ENCODE results near the gene ITPKC. TPM values are rescaled to one million over a fixed set of nuclear protein-coding genes. Genes with fewer than 3 reads are reported as not detected.
"Not testable (repeated sequence)": the region's sequence is repeated elsewhere in the genome, so short reads cannot be mapped to it uniquely, and the experiment has no call there.

Gene ITPKC
- total RNA-seq, 2 experiments from 2014 or later, result 5.5 to 6.5 TPM

DNA sequence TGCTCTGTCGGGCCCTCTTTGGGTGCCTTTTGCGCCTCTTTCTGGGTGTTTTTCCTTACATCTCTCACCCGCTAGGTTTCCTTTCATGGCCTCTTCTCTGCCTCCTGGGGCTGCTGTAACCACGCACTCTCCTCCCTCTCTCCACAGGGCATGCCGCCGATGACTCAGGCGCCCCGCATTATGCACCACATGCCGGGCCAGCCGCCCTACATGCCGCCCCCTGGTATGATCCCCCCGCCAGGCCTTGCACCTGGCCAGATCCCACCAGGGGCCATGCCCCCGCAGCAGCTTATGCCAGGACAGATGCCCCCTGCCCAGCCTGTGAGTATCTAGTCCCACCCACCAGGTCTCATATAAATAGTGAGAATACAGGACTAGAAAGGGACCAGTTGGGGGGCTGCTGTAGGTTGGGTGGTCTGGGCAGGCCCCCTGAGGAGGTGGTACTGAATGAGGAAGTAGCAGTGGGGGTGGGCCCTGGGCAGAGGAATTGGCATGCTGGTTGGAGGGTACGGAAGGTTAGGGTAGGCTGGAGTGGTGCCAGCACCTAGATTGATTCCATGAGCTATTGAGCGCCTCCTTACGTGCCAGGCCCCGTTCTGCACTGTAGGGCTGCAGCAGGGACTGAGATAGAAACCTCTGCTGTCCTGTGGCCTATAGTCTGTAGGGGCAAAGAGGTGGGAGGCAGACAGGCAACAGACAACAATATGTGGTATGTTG is 46.0 kb downstream of the ITPKC start:
- intact Hi-C loops (cut with micrococcal nuclease; ENCODE audit: unreplicated experiment), result no loop called here
- peaks cover 100% of the 10 kb centered on the region for H3K36me3 ChIP-seq (ENCODE audit: insufficient read depth, low read length)

DNA sequence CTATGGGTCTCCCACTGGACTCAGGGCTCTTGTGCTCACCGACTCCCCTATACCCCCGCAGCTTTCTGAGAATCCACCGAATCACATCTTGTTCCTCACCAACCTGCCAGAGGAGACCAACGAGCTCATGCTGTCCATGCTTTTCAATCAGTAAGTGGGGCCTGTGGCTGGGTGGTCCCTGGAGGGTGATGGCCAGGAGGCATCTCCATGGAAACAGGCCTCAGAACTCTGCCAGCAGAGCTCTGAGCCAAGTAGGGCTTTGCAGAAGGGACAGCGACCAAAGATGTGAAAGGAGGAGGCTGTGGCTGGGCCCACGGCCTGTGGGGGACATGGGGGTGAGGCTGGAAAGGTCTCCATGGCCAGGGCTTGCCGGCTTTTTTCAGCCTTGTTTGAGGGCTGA is 46.6 kb downstream of the ITPKC start:
- POLR2A ChIA-PET, result no interaction called here
- no peaks in the 10 kb centered on the region; the same call in 1 of the 2 replicates for H4K20me1 ChIP-seq (ENCODE audit: insufficient read depth, low read length)
- no peak overlapping the region for H3K4me3 ChIP-seq (ENCODE audit: low read depth, low read length, poor library complexity, severe bottlenecking)
- peaks cover 96% of the 10 kb centered on the region for H3K36me3 ChIP-seq (ENCODE audit: insufficient read depth, low read length)
- no peaks in the 10 kb centered on the region for H3K9me2 ChIP-seq (ENCODE audit: insufficient read depth, low read length)
- CTCF ChIA-PET (ENCODE audit: unreplicated experiment), result no interaction called here
- H2AFZ ChIP-seq (ENCODE audit: low read length), result no peak overlapping the region
- intact Hi-C loops (cut with micrococcal nuclease; ENCODE audit: unreplicated experiment), result no loop called here
- no peak for TF ChIP-seq EZH2phosphoT487 (IDR thresholded peaks at IDR 0.05; ENCODE audit: borderline replicate concordance, low read depth, low read length)
- TF ChIP-seq, protein P1, sequence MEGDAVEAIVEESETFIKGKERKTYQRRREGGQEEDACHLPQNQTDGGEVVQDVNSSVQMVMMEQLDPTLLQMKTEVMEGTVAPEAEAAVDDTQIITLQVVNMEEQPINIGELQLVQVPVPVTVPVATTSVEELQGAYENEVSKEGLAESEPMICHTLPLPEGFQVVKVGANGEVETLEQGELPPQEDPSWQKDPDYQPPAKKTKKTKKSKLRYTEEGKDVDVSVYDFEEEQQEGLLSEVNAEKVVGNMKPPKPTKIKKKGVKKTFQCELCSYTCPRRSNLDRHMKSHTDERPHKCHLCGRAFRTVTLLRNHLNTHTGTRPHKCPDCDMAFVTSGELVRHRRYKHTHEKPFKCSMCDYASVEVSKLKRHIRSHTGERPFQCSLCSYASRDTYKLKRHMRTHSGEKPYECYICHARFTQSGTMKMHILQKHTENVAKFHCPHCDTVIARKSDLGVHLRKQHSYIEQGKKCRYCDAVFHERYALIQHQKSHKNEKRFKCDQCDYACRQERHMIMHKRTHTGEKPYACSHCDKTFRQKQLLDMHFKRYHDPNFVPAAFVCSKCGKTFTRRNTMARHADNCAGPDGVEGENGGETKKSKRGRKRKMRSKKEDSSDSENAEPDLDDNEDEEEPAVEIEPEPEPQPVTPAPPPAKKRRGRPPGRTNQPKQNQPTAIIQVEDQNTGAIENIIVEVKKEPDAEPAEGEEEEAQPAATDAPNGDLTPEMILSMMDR (conservative IDR thresholded peaks at IDR 0.05; ENCODE audit: low read length), result no peak
- H3K4me1 ChIP-seq (ENCODE audit: insufficient read depth, low read length, poor library complexity, severe bottlenecking), result no peaks in the 10 kb centered on the region
- no peaks in the 10 kb centered on the region for H3K9me3 ChIP-seq (ENCODE audit: low read length)
- no TSS peak for BruUV-seq (replicated peaks)
- no peak for DNase-seq (ENCODE audit: low spot score)
- H3K79me2 ChIP-seq (ENCODE audit: insufficient read depth, low read depth, low read length), result peaks cover 16% of the 10 kb centered on the region
- H3K4me2 ChIP-seq (ENCODE audit: low read length), result no peak overlapping the region
- H3K27ac ChIP-seq (ENCODE audit: low read depth, low read length, poor library complexity, severe bottlenecking), result no peak overlapping the region

More for the DNA sequence above, 46.0 kb downstream of the ITPKC start:
- Histone ChIP-seq H3K27ac (ENCODE audit: low read depth, low read length, poor library complexity, severe bottlenecking) (no peak overlapping the region), H3K79me2 (ENCODE audit: insufficient read depth, low read depth, low read length) (peaks cover 22% of the 10 kb centered on the region), H3K4me2 (ENCODE audit: low read length) (no peak overlapping the region), H3K4me3 (ENCODE audit: low read depth, low read length, poor library complexity, severe bottlenecking) (no peak overlapping the region), H4K20me1 (ENCODE audit: insufficient read depth, low read length) (no peaks in the 10 kb centered on the region; the same call in 1 of the 2 replicates), H3K4me1 (ENCODE audit: insufficient read depth, low read length, poor library complexity, severe bottlenecking) (no peaks in the 10 kb centered on the region), H3K9me3 (ENCODE audit: low read length) (no peaks in the 10 kb centered on the region), H2AFZ (ENCODE audit: low read length) (no peak overlapping the region), H3K9me2 (ENCODE audit: insufficient read depth, low read length) (no peaks in the 10 kb centered on the region)
- BruUV-seq (replicated peaks), result no TSS peak
- no peak for DNase-seq (ENCODE audit: low spot score)
- ChIA-PET POLR2A (no interaction called here), CTCF (ENCODE audit: unreplicated experiment) (no interaction called here)
- TF ChIP-seq EZH2phosphoT487 (IDR thresholded peaks at IDR 0.05; ENCODE audit: borderline replicate concordance, low read depth, low read length), result no peak
- TF ChIP-seq, protein P1 (conservative IDR thresholded peaks at IDR 0.05; ENCODE audit: low read length), result no peak

DNA sequence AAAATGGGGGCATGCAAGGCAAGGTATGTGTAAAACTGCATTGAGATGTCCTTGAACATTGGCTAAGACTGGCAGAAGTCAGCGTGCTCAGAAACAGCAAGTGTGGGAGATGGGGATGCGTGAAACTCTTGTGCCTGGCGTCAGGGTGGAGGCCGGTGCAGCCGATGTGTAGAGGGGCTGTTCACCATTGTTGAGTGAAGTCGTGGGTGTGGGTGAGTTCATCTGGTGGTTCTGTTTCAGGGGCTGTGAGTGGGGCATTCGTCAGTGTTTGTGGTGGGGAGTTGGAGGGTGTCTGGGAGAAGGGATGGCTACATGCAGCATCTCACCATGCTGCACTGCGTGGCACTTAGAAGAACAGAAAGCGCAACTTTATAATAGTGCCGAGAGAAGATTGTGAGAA is 47.1 kb downstream of the ITPKC start:
- TF ChIP-seq, protein P1 (conservative IDR thresholded peaks at IDR 0.05; ENCODE audit: low read length), result no peak
- no peak for TF ChIP-seq EZH2phosphoT487 (IDR thresholded peaks at IDR 0.05; ENCODE audit: borderline replicate concordance, low read depth, low read length)
- intact Hi-C loops (cut with micrococcal nuclease; ENCODE audit: unreplicated experiment), result no loop called here
- BruUV-seq (replicated peaks), result no TSS peak
- Histone ChIP-seq H3K27ac (ENCODE audit: low read depth, low read length, poor library complexity, severe bottlenecking) (no peak overlapping the region), H3K36me3 (ENCODE audit: insufficient read depth, low read length) (peaks cover 96% of the 10 kb centered on the region), H3K4me3 (ENCODE audit: low read depth, low read length, poor library complexity, severe bottlenecking) (no peak overlapping the region), H3K4me2 (ENCODE audit: low read length) (no peak overlapping the region), H3K9me2 (ENCODE audit: insufficient read depth, low read length) (no peaks in the 10 kb centered on the region), H2AFZ (ENCODE audit: low read length) (no peak overlapping the region), H3K4me1 (ENCODE audit: insufficient read depth, low read length, poor library complexity, severe bottlenecking) (no peaks in the 10 kb centered on the region), H3K79me2 (ENCODE audit: insufficient read depth, low read depth, low read length) (peaks cover 15% of the 10 kb centered on the region; the same call in 1 of the 2 replicates), H4K20me1 (ENCODE audit: insufficient read depth, low read length) (no peaks in the 10 kb centered on the region; the same call in 1 of the 2 replicates), H3K9me3 (ENCODE audit: low read length) (no peaks in the 10 kb centered on the region)
- DNase-seq (ENCODE audit: low spot score), result no peak
- CTCF ChIA-PET (ENCODE audit: unreplicated experiment), result no interaction called here
- POLR2A ChIA-PET, result no interaction called here

DNA sequence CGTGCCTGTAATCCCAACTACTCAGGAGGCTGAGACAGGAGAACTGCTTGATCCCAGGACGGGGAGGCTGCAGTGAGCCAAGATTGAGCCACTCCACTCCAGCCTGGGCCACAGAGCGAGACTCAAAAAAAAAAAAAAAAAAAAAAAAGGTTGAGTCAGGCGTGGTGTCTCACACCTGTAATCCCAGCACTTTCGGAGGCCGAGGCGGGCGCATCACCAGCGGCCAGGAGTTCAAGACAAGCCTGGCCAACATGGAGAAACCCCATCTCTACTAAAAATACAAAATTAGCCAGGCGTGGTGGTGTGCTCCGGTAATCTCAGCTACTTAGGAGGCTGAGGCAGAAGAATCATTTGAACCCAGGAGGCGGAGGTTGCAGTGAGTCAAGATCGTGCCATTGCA is 49.5 kb downstream of the ITPKC start:
- H3K9me3 ChIP-seq (ENCODE audit: low read length); H4K20me1 ChIP-seq (ENCODE audit: insufficient read depth, low read length); H3K79me2 ChIP-seq (ENCODE audit: insufficient read depth, low read depth, low read length); DNase-seq (ENCODE audit: low spot score); H3K27ac ChIP-seq (ENCODE audit: low read depth, low read length, poor library complexity, severe bottlenecking); CTCF ChIA-PET (ENCODE audit: unreplicated experiment); H3K4me2 ChIP-seq (ENCODE audit: low read length); H3K4me3 ChIP-seq (ENCODE audit: low read depth, low read length, poor library complexity, severe bottlenecking); H3K4me1 ChIP-seq (ENCODE audit: insufficient read depth, low read length, poor library complexity, severe bottlenecking); BruUV-seq (replicated peaks); H3K9me2 ChIP-seq (ENCODE audit: insufficient read depth, low read length); intact Hi-C loops (cut with micrococcal nuclease; ENCODE audit: unreplicated experiment); H2AFZ ChIP-seq (ENCODE audit: low read length): not testable (repeated sequence)
- peaks cover 87% of the 10 kb centered on the region for H3K36me3 ChIP-seq (ENCODE audit: insufficient read depth, low read length)
- POLR2A ChIA-PET, result interaction anchor here (0.7 kb wide), 1 partner anchor 11 kb away, joined by 3 read pairs; no protein-coding TSS in a partner anchor
